ENCODE measurements around the gene RBP5.

Gene RBP5

DNA sequence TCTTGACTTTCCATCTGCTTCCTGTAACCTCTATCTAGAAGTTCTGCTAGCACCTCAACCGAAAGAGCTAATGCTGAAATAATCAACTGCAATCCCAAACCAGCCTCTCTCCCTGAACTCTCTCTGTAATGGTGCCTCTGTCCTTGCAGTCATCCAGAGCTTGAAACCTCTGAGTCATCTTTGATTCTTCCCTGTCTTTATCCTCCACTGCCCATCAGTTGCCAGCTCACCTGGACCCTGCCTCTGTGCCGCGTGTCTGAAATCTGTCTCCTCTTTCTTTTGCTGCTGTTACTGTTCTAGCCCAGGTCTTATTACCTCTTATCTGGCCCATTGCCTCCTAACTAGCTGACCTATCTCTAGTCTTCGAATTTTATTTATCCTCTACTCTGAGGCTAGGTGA, 17.0 kb upstream of the RBP5 start:
- Histone ChIP-seq H3K27me3 (ENCODE audit: control insufficient read depth, insufficient read depth, low read length) (no peaks in the 10 kb centered on the region), H3K4me1 (ENCODE audit: control insufficient read depth, insufficient read depth, low read length) (no peaks in the 10 kb centered on the region), H3K36me3 (ENCODE audit: insufficient read depth, low read length) (peaks cover 15% of the 10 kb centered on the region), H3K9me3 (replicated peaks; ENCODE audit: low read length) (no peaks in the 10 kb centered on the region), H3K4me2 (ENCODE audit: low read length) (no peak overlapping the region), H3K4me3 (ENCODE audit: low read length) (no peak overlapping the region), H3K9ac (ENCODE audit: low read depth, low read length) (no peak overlapping the region)

DNA sequence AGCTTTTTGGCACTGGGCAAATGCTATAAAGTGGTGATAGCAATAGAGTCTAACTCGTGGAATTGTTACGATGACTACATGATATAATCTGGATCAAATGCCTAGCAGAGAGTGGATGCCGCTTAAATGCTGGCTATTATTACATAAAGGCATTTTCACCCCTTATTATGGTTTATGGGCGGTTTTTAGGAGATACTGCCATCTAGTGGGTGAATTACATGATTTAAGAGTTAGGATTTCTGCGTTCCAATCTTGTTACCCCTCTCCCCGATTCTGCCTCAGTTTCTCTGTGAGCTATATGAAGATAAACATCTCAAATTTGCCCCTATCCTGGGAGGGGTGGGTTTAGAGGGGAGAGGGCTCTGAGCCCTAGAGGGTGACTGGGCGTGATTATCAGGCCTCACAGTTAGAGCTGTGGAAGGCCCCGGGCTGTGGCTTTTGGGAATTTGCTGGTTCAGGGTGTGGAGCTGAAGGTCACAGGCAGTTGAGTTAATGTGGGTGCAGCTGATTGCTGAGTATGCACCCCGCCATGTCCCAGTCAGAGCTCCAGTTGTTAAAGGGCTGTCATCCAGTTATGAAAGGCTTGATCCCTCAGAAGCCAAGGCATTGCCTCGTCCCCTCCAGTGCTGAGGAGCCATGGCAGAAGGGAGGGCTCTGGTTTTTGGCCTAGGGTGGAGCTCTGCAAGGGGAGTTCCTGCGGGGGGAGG, 15.9 kb upstream of the RBP5 start:
- H3K4me2 ChIP-seq (ENCODE audit: low read length), result no peak overlapping the region
- no peaks in the 10 kb centered on the region for H3K27me3 ChIP-seq (ENCODE audit: control insufficient read depth, insufficient read depth, low read length)
- peaks cover 10% of the 10 kb centered on the region for H3K36me3 ChIP-seq (ENCODE audit: insufficient read depth, low read length)
- no peak overlapping the region for H3K4me3 ChIP-seq (ENCODE audit: low read length)
- no peaks in the 10 kb centered on the region for H3K4me1 ChIP-seq (ENCODE audit: control insufficient read depth, insufficient read depth, low read length)
- no peak overlapping the region for H3K9ac ChIP-seq (ENCODE audit: low read depth, low read length)
- H3K9me3 ChIP-seq (replicated peaks; ENCODE audit: low read length), result no peaks in the 10 kb centered on the region

DNA sequence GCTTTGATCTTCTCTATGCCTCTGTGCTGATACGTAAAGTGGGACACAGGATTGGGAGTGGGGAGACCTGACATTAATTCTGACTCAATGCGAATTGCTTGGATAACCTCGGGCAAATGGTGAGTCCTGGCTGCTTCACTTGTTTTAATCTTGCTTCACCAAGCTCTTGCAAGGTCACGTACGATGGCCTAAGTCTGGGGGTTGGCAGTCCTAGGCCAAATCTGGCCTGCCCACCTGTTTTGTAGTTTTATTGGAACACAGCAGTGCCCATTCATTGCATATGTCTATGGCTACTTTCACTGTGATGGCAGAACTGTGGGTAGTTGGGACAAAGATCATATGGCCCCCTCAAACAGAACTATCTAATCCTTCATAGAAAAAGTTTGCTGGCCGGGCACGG, 14.9 kb upstream of the RBP5 start:
- H3K9ac ChIP-seq (ENCODE audit: low read depth, low read length), result no peak overlapping the region
- H3K36me3 ChIP-seq (ENCODE audit: insufficient read depth, low read length), result peaks cover under 1% of the 10 kb centered on the region
- no peaks in the 10 kb centered on the region for H3K27me3 ChIP-seq (ENCODE audit: control insufficient read depth, insufficient read depth, low read length)
- H3K4me2 ChIP-seq (ENCODE audit: low read length), result no peak overlapping the region
- no peaks in the 10 kb centered on the region for H3K9me3 ChIP-seq (replicated peaks; ENCODE audit: low read length)
- no peaks in the 10 kb centered on the region for H3K4me1 ChIP-seq (ENCODE audit: control insufficient read depth, insufficient read depth, low read length)
- H3K4me3 ChIP-seq (ENCODE audit: low read length), result no peak overlapping the region

DNA sequence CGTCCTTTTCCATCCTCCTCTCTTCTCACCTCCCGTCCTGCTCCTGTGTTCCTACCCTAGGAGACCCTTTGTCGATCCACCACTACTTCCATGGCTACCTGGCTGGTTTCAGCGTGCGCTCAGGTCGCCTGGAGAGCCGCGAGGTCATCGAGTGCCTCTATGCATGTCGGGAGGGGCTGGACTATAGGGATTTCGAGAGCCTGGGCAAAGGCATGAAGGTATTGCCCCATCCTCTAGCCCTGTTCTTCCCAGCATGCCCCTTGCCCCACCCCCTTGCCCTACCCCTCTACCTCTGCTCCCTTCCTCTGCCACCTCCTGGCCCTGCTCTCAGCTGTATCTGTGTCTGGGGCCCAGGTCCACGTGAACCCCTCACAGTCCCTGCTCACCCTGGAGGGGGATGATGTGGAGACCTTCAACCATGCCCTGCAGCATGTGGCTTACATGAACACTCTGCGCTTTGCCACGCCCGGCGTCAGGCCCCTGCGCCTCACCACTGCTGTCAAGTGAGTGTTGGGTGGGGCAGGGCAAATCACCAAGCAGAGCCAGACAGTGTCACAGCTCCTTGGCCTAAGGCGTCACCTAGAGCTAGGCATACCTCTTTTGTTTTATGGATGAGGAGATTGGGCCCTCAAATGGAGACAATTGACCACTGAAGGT, 14.2 kb upstream of the RBP5 start:
- Histone ChIP-seq H3K36me3 (ENCODE audit: insufficient read depth, low read length) (no peaks in the 10 kb centered on the region), H3K4me1 (ENCODE audit: control insufficient read depth, insufficient read depth, low read length) (no peaks in the 10 kb centered on the region), H3K4me2 (ENCODE audit: low read length) (no peak overlapping the region), H3K9ac (ENCODE audit: low read depth, low read length) (no peak overlapping the region), H3K4me3 (ENCODE audit: low read length) (no peak overlapping the region), H3K27me3 (ENCODE audit: control insufficient read depth, insufficient read depth, low read length) (no peaks in the 10 kb centered on the region), H3K9me3 (replicated peaks; ENCODE audit: low read length) (no peaks in the 10 kb centered on the region)

DNA sequence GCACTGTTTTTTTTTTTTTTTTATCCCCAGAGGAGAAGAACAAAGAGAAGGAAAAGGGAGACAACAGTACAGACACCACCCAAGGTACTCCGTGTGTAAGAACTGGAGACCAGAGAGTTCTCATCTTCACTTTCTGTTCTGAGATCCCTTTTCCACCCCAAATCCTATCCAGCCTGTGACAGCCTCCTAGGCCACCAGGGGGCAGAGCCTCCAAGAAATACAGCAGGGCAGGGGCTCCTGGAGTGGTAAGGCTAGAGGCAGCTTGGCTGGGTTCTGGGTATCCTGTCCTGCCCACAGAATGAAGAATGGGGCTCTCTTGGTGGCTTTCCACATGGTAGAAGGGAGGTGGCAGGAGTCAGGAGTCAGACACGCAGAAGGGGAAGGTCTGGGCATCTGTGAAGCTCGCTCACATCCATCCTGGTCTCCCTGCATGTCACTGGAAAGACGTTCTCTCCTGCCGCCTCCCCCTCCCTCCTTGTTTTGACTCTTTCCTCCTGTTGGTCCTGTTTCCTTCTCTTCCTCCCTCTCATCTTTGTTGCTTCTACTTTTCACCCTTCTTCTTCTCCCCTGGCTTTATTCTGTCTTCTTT, 13.5 kb upstream of the RBP5 start:
- Histone ChIP-seq H3K4me3 (ENCODE audit: low read length) (no peak overlapping the region), H3K4me2 (ENCODE audit: low read length) (no peak overlapping the region), H3K27me3 (ENCODE audit: control insufficient read depth, insufficient read depth, low read length) (no peaks in the 10 kb centered on the region), H3K9me3 (replicated peaks; ENCODE audit: low read length) (no peaks in the 10 kb centered on the region), H3K9ac (ENCODE audit: low read depth, low read length) (no peak overlapping the region), H3K4me1 (ENCODE audit: control insufficient read depth, insufficient read depth, low read length) (no peaks in the 10 kb centered on the region), H3K36me3 (ENCODE audit: insufficient read depth, low read length) (no peaks in the 10 kb centered on the region)

DNA sequence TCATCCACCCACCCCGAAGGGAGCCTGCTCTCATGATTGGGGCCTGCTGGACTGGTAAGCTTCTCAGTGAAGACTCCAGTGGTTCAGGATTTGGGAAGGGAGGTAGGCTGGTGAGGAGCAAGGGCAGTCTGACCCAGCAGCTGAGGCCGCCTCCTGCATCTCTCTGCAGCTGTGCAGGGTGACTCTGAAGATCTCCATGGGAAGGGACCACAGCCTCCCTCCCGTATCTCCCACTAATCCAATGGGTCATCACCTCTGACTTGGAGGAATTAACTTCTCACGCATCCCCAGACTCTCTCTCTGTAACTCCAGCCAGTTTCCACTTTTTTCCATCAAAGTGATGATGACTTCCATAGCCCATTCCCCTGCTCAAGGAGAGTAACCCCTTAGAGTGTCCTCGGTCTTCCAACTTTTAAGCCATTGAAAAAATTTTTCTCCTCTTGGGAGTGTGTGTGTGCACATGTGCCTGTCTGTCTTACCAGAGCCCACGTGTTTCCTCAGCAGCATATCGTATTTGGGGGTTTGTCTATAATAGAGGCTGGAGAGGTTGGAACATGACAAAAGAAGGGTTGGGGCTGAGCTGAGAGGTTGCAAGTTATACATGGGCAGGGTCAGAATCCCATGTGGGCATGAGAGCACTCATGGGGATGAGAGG, 12.8 kb upstream of the RBP5 start:
- peaks cover 6% of the 10 kb centered on the region for H3K36me3 ChIP-seq (ENCODE audit: insufficient read depth, low read length)

DNA sequence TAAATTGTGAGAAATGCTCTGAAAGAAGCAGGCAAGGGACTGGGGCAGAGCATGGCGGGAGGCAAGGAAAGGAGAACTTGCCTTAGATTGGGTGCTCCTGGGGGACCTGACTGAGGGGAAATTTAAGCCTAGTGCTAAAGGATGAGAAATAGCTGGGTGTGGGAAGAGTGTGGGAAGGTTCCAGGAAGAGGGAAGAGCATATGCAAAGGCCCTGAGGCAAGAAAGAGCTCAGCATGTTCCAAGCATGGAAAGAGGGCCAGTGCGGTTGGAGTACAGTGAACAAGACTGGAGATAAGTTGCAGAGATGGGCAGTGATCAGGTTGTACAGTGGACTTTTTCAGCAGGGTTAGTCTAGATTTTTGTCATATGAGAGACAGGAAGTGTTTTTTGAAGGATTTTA, 10.5 kb upstream of the RBP5 start:
- peaks cover 10% of the 10 kb centered on the region for H3K36me3 ChIP-seq (ENCODE audit: insufficient read depth, low read length)
- H3K4me1 ChIP-seq (ENCODE audit: control insufficient read depth, insufficient read depth, low read length), result no peaks in the 10 kb centered on the region
- H3K9ac ChIP-seq (ENCODE audit: low read depth, low read length), result no peak overlapping the region
- H3K4me2 ChIP-seq (ENCODE audit: low read length), result no peak overlapping the region
- H3K9me3 ChIP-seq (replicated peaks; ENCODE audit: low read length), result no peaks in the 10 kb centered on the region
- no peak overlapping the region for H3K4me3 ChIP-seq (ENCODE audit: low read length)
- no peaks in the 10 kb centered on the region for H3K27me3 ChIP-seq (ENCODE audit: control insufficient read depth, insufficient read depth, low read length)

More for the DNA sequence above, 12.8 kb upstream of the RBP5 start:
- Histone ChIP-seq H3K4me3 (ENCODE audit: low read length) (no peak overlapping the region), H3K9ac (ENCODE audit: low read depth, low read length) (no peak overlapping the region), H3K27me3 (ENCODE audit: control insufficient read depth, insufficient read depth, low read length) (no peaks in the 10 kb centered on the region), H3K4me2 (ENCODE audit: low read length) (no peak overlapping the region), H3K4me1 (ENCODE audit: control insufficient read depth, insufficient read depth, low read length) (no peaks in the 10 kb centered on the region), H3K9me3 (replicated peaks; ENCODE audit: low read length) (no peaks in the 10 kb centered on the region)

DNA sequence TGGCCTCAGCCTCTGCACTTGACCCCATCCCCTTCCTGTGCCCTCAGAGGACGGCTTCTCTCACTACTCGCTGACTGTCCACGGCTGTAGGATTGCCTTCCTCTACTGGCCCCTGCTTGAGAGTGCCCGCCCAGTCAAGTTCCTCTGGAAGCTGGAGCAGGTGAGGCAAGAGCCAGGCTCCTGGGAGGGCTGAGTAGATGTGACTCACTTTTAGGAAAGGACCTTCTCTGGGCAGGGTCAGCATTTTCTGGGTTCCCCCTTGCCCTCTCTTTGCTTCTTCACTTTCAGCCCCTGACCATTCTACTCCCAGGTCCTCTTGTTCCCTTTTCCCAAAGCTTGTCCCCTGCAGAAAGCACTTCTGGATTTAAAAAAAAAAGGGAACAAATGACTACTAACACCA, 9.2 kb upstream of the RBP5 start:
- Histone ChIP-seq H3K4me3 (ENCODE audit: low read length) (no peak overlapping the region), H3K9ac (ENCODE audit: low read depth, low read length) (no peak overlapping the region), H3K9me3 (replicated peaks; ENCODE audit: low read length) (no peaks in the 10 kb centered on the region), H3K4me1 (ENCODE audit: control insufficient read depth, insufficient read depth, low read length) (no peaks in the 10 kb centered on the region), H3K27me3 (ENCODE audit: control insufficient read depth, insufficient read depth, low read length) (no peaks in the 10 kb centered on the region), H3K36me3 (ENCODE audit: insufficient read depth, low read length) (peaks cover 10% of the 10 kb centered on the region), H3K4me2 (ENCODE audit: low read length) (no peak overlapping the region)

DNA sequence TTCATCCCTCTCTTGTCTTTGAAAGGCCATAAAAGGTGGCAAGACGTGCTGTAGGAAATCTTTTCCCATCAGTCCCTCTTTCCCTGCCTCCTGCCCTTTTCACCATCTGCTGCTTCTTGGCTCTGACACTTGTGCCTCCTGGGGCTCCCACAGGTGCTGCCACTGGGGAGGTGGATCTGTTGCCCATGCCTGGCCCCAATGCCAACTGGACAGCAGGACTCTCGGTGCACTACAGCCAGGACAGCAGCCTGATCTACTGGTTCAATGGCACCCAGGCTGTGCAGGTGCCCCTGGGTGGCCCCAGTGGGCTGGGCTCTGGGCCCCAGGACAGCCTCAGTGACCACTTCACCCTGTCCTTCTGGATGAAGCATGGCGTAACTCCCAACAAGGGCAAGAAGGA, 8.0 kb upstream of the RBP5 start:
- Histone ChIP-seq H3K4me2 (ENCODE audit: low read length) (no peak overlapping the region), H3K9ac (ENCODE audit: low read depth, low read length) (no peak overlapping the region), H3K4me1 (ENCODE audit: control insufficient read depth, insufficient read depth, low read length) (no peaks in the 10 kb centered on the region), H3K4me3 (ENCODE audit: low read length) (no peak overlapping the region), H3K27me3 (ENCODE audit: control insufficient read depth, insufficient read depth, low read length) (no peaks in the 10 kb centered on the region), H3K9me3 (replicated peaks; ENCODE audit: low read length) (no peaks in the 10 kb centered on the region), H3K36me3 (ENCODE audit: insufficient read depth, low read length) (peaks cover 10% of the 10 kb centered on the region)

DNA sequence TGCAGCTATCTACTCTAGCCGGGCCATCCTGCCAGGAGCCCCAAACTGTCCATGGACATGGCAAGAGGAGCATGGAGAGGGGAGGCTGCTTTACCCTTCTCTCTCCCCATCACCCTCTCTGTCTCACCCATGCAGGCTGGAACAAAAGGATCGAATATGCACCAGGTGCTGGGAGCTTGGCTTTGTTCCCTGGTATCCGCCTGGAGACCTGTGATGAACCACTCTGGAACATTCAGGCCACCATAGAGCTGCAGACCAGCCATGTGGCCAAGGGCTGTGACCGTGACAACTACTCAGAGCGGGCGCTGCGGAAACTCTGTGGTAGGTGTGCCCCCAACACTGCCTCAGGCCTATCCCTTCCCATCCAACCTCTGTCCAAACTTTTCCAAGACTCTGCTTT, 7.4 kb upstream of the RBP5 start:
- no peak overlapping the region for H3K9ac ChIP-seq (ENCODE audit: low read depth, low read length)
- no peak overlapping the region for H3K4me2 ChIP-seq (ENCODE audit: low read length)
- peaks cover 10% of the 10 kb centered on the region for H3K36me3 ChIP-seq (ENCODE audit: insufficient read depth, low read length)
- no peaks in the 10 kb centered on the region for H3K9me3 ChIP-seq (replicated peaks; ENCODE audit: low read length)
- H3K4me1 ChIP-seq (ENCODE audit: control insufficient read depth, insufficient read depth, low read length), result peaks cover 2% of the 10 kb centered on the region
- no peaks in the 10 kb centered on the region for H3K27me3 ChIP-seq (ENCODE audit: control insufficient read depth, insufficient read depth, low read length)
- no peak overlapping the region for H3K4me3 ChIP-seq (ENCODE audit: low read length)

DNA sequence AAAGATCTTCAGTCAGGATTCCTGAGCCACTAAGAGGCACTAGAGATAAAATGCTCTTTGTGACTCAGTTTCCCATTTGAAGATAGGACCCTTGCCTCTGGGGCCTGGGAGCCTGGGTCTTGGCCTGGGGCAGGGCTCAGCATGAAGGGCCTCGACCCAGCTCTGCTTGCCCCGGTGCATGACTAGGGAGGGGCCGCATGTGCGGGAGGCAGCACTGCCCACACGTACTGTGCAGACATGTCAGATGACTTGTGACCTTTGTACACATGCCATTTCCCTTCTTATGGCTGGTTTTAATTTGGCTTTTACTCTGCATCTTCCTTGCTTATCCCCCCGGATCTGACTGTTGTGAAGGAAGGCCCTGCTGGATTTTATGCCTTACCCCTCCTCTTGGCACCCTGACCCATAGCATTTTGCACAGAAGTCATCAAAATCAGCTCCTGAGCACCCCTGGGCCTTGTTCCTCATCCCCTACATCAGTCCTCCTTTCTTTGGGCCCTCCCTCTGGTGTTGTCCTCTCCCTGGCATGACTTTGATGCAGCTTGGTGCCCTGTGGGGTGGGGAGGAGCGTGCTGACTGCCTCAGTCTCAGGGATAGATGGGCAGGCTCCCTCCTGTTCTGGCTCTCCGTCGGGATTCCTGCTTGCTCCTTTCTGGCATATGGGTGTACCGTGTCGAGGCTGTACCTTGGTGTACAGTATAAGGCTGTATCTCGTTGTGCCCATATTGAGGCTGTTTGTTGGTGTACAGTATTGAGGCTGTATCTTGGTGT, 5.9 kb upstream of the RBP5 start:
- no peaks in the 10 kb centered on the region for H3K9me3 ChIP-seq (replicated peaks; ENCODE audit: low read length)
- peaks cover 3% of the 10 kb centered on the region for H3K27me3 ChIP-seq (ENCODE audit: control insufficient read depth, insufficient read depth, low read length)
- no peak overlapping the region for H3K9ac ChIP-seq (ENCODE audit: low read depth, low read length)
- peaks cover 13% of the 10 kb centered on the region for H3K4me1 ChIP-seq (ENCODE audit: control insufficient read depth, insufficient read depth, low read length)
- H3K36me3 ChIP-seq (ENCODE audit: insufficient read depth, low read length), result peaks cover 10% of the 10 kb centered on the region
- H3K4me2 ChIP-seq (ENCODE audit: low read length), result no peak overlapping the region
- no peak overlapping the region for H3K4me3 ChIP-seq (ENCODE audit: low read length)
